Measurements from ENCODE around the gene CHD2.

CHD2 gene

DNA sequence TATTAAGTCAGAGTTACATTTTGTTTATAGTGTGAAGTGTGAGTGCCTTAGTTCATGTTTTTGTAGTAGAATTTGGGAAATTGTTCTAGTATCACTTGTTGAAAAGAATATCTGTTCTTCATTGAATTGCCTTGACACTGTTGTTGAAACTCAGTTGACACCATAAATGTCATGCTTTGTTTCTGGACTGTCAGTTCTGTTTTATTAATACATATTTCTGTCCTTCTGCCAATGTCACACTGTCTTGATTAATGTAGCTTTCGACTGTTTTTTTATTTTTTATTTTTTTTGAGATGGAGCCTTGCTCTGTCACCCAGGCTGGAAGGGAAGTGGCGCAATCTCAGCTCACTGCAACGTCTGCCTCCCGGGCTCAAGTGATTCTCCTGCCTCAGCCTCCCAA lies 59.1 kb downstream of the CHD2 start:
- no peak overlapping the region for H3K23ac ChIP-seq (ENCODE audit: low read length in 2 of 2)
- no peak overlapping the region for H3K4me2 ChIP-seq (ENCODE audit: low read length, poor library complexity, severe bottlenecking)
- no peak overlapping the region for H3K27ac ChIP-seq (ENCODE audit: low read length, poor library complexity, severe bottlenecking)
- WGBS, result 94% methylated on average over 4 of the region's 4 CpGs
- no peak overlapping the region for H3K4me3 ChIP-seq (ENCODE audit: insufficient read depth in 1 of 2, low read depth in 1 of 2, low read length in 2 of 2)
- DNase-seq, result no peak
- H2AFZ ChIP-seq (ENCODE audit: low read depth, low read length), result no peak overlapping the region
- H2BK5ac ChIP-seq (ENCODE audit: low read depth, low read length, poor library complexity, severe bottlenecking), result no peak overlapping the region
- no peak overlapping the region for H2BK15ac ChIP-seq (ENCODE audit: low read depth, poor library complexity, severe bottlenecking)
- H3K9me3 ChIP-seq (ENCODE audit: control insufficient read depth, low read length), result peaks cover 4% of the 10 kb centered on the region
- peaks cover 5% of the 10 kb centered on the region for H3K4me1 ChIP-seq (ENCODE audit: control insufficient read depth, insufficient read depth, low read depth, low read length)
- no peaks in the 10 kb centered on the region for H3K27me3 ChIP-seq (ENCODE audit: control insufficient read depth in 1 of 2, insufficient read depth in 1 of 2, low read length in 2 of 2)
- H4K8ac ChIP-seq (ENCODE audit: low read length), result no peak overlapping the region
- H3K14ac ChIP-seq (ENCODE audit: low read length in 2 of 2), result no peak overlapping the region
- H3K9ac ChIP-seq (ENCODE audit: low read length), result no peak overlapping the region
- peaks cover 2% of the 10 kb centered on the region for H3K79me1 ChIP-seq (replicated peaks; ENCODE audit: low read length, poor library complexity, severe bottlenecking)
- no peak overlapping the region for H2BK12ac ChIP-seq (ENCODE audit: low read length in 2 of 2)
- no peak overlapping the region for H4K91ac ChIP-seq (ENCODE audit: low read length)
- H3K36me3 ChIP-seq (ENCODE audit: control insufficient read depth in 1 of 2, insufficient read depth in 2 of 2, low read depth in 1 of 2, low read length in 2 of 2), result peaks cover 13 to 99% of the 10 kb centered on the region in 2 experiments
- no peak overlapping the region for H2AK5ac ChIP-seq (ENCODE audit: low read length, severe bottlenecking)
- H3K18ac ChIP-seq (ENCODE audit: low read depth in 1 of 2, low read length in 2 of 2), result no peak overlapping the region
- H3K4ac ChIP-seq (ENCODE audit: low read depth in 1 of 2, low read length in 2 of 2), result no peak overlapping the region
- no peak overlapping the region for H2BK120ac ChIP-seq (ENCODE audit: low read depth, low read length)

DNA sequence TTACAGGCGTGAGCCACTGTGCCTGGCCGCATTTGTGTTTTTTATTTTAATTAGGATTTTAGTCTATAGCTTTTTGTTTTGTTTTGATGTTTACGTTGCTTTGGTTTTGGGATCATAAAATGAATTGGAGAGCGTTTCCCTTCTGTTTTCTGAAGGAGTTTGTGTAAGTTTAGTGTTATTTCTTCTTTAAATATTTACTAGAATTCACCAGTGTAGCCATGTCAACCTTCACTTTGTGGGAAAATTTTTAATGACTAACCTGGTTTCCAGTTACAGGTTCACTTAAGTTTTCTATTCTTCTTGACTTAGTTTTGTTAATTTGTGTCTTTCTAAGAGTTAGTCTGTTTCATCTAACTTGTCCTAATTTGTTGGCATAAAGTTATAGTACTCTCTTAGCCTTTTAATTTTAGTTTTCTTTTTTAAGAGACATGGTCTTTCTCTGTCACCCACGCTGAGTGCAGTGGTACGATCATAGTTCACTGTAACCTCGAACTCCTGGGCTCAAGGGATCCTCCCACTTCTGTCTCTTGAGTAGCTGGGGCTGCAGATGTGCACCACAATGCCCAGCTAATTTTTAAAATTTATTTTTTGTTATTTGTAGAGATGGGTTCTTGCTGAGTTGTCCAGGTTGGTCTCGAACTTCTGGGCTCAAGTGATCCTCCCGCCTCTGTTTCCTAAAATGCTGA lies 61.0 kb downstream of the CHD2 start:
- Histone ChIP-seq H3K23ac (ENCODE audit: low read length in 2 of 2) (no peak overlapping the region), H3K9me3 (ENCODE audit: control insufficient read depth, low read length) (peaks cover 4% of the 10 kb centered on the region), H2BK12ac (ENCODE audit: low read length in 2 of 2) (no peak overlapping the region), H3K9ac (ENCODE audit: low read length) (no peak overlapping the region), H3K27me3 (ENCODE audit: control insufficient read depth in 1 of 2, insufficient read depth in 1 of 2, low read length in 2 of 2) (no peaks in the 10 kb centered on the region), H3K4me2 (ENCODE audit: low read length, poor library complexity, severe bottlenecking) (peak overlapping the region; percentile 56), H2AFZ (ENCODE audit: low read depth, low read length) (no peak overlapping the region), H2BK120ac (ENCODE audit: low read depth, low read length) (no peak overlapping the region), H3K79me1 (replicated peaks; ENCODE audit: low read length, poor library complexity, severe bottlenecking) (no peaks in the 10 kb centered on the region), H2AK5ac (ENCODE audit: low read length, severe bottlenecking) (no peak overlapping the region), H3K4me3 (ENCODE audit: insufficient read depth in 1 of 2, low read depth in 1 of 2, low read length in 2 of 2) (no peak overlapping the region), H3K18ac (ENCODE audit: low read depth in 1 of 2, low read length in 2 of 2) (no peak overlapping the region), H3K4ac (ENCODE audit: low read depth in 1 of 2, low read length in 2 of 2) (no peak overlapping the region), H4K91ac (ENCODE audit: low read length) (no peak overlapping the region), H3K14ac (ENCODE audit: low read length in 2 of 2) (no peak overlapping the region), H3K27ac (ENCODE audit: low read length, poor library complexity, severe bottlenecking) (peak overlapping the region; percentile 47), H2BK5ac (ENCODE audit: low read depth, low read length, poor library complexity, severe bottlenecking) (no peak overlapping the region), H3K4me1 (ENCODE audit: control insufficient read depth, insufficient read depth, low read depth, low read length) (peaks cover 5% of the 10 kb centered on the region), H3K36me3 (ENCODE audit: control insufficient read depth in 1 of 2, insufficient read depth in 2 of 2, low read depth in 1 of 2, low read length in 2 of 2) (peaks cover 14 to 95% of the 10 kb centered on the region in 2 experiments), H2BK15ac (ENCODE audit: low read depth, poor library complexity, severe bottlenecking) (no peak overlapping the region), H4K8ac (ENCODE audit: low read length) (no peak overlapping the region)
- whole genome bisulfite sequencing, result 99% methylated on average over 7 of the region's 9 CpGs
- peak; percentile 52 for DNase-seq

GRCh38 chr15:92962914-92963313 lies 62.8 kb downstream of the CHD2 start:
- Histone ChIP-seq H2BK12ac (ENCODE audit: low read length in 2 of 2) (no peak overlapping the region), H3K36me3 (ENCODE audit: control insufficient read depth in 1 of 2, insufficient read depth in 2 of 2, low read depth in 1 of 2, low read length in 2 of 2) (peaks cover 19 to 94% of the 10 kb centered on the region in 2 experiments), H3K27ac (ENCODE audit: low read length, poor library complexity, severe bottlenecking) (no peak overlapping the region), H2BK15ac (ENCODE audit: low read depth, poor library complexity, severe bottlenecking) (no peak overlapping the region), H3K18ac (ENCODE audit: low read depth in 1 of 2, low read length in 2 of 2) (no peak overlapping the region), H2AK5ac (ENCODE audit: low read length, severe bottlenecking) (no peak overlapping the region), H2BK120ac (ENCODE audit: low read depth, low read length) (no peak overlapping the region), H2BK5ac (ENCODE audit: low read depth, low read length, poor library complexity, severe bottlenecking) (no peak overlapping the region), H3K9ac (ENCODE audit: low read length) (no peak overlapping the region), H3K14ac (ENCODE audit: low read length in 2 of 2) (no peak overlapping the region), H3K4me3 (ENCODE audit: insufficient read depth in 1 of 2, low read depth in 1 of 2, low read length in 2 of 2) (no peak overlapping the region), H3K9me3 (ENCODE audit: control insufficient read depth, low read length) (peaks cover 4% of the 10 kb centered on the region), H3K4me1 (ENCODE audit: control insufficient read depth, insufficient read depth, low read depth, low read length) (peaks cover 5% of the 10 kb centered on the region), H4K91ac (ENCODE audit: low read length) (no peak overlapping the region), H3K23ac (ENCODE audit: low read length in 2 of 2) (no peak overlapping the region), H4K8ac (ENCODE audit: low read length) (no peak overlapping the region), H3K79me1 (replicated peaks; ENCODE audit: low read length, poor library complexity, severe bottlenecking) (no peaks in the 10 kb centered on the region), H2AFZ (ENCODE audit: low read depth, low read length) (no peak overlapping the region), H3K27me3 (ENCODE audit: control insufficient read depth in 1 of 2, insufficient read depth in 1 of 2, low read length in 2 of 2) (no peaks in the 10 kb centered on the region), H3K4me2 (ENCODE audit: low read length, poor library complexity, severe bottlenecking) (no peak overlapping the region), H3K4ac (ENCODE audit: low read depth in 1 of 2, low read length in 2 of 2) (no peak overlapping the region)
- no peak for DNase-seq
- 100% methylated on average over 1 of the region's 1 CpG for WGBS

DNA sequence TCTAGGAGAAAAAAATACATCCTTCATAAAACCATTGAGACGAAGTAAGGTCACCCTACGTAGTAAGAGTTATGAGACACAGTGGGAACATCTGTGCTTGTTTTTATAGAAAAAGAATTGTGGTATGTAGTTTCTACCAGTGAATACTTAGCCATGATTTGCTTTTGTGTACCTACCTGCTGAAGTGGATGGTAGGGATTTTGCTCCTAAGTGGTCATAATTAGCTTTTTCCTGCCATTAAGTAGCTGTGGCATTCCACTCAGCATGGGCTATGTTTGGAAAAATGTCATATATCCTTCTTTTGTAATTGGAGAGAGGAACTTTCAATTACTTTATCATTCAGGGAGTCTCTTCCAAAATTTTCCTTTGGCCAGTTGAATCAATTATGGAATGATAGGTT lies 63.7 kb downstream of the CHD2 start:
- no peak overlapping the region for H3K4ac ChIP-seq (ENCODE audit: low read depth in 1 of 2, low read length in 2 of 2)
- H3K4me3 ChIP-seq (ENCODE audit: insufficient read depth in 1 of 2, low read depth in 1 of 2, low read length in 2 of 2), result no peak overlapping the region
- H2BK15ac ChIP-seq (ENCODE audit: low read depth, poor library complexity, severe bottlenecking), result no peak overlapping the region
- H2BK12ac ChIP-seq (ENCODE audit: low read length in 2 of 2), result no peak overlapping the region
- peaks cover 4% of the 10 kb centered on the region for H3K9me3 ChIP-seq (ENCODE audit: control insufficient read depth, low read length)
- H3K36me3 ChIP-seq (ENCODE audit: control insufficient read depth in 1 of 2, insufficient read depth in 2 of 2, low read depth in 1 of 2, low read length in 2 of 2), result peaks cover 21 to 94% of the 10 kb centered on the region in 2 experiments
- H3K23ac ChIP-seq (ENCODE audit: low read length in 2 of 2), result no peak overlapping the region
- no peak overlapping the region for H2BK120ac ChIP-seq (ENCODE audit: low read depth, low read length)
- H3K79me1 ChIP-seq (replicated peaks; ENCODE audit: low read length, poor library complexity, severe bottlenecking), result no peaks in the 10 kb centered on the region
- H2AFZ ChIP-seq (ENCODE audit: low read depth, low read length), result no peak overlapping the region
- no peaks in the 10 kb centered on the region for H3K27me3 ChIP-seq (ENCODE audit: control insufficient read depth in 1 of 2, insufficient read depth in 1 of 2, low read length in 2 of 2)
- H2BK5ac ChIP-seq (ENCODE audit: low read depth, low read length, poor library complexity, severe bottlenecking), result no peak overlapping the region
- no peak overlapping the region for H4K91ac ChIP-seq (ENCODE audit: low read length)
- no peak overlapping the region for H3K4me2 ChIP-seq (ENCODE audit: low read length, poor library complexity, severe bottlenecking)
- no peak for DNase-seq
- no peak overlapping the region for H3K14ac ChIP-seq (ENCODE audit: low read length in 2 of 2)
- peaks cover 5% of the 10 kb centered on the region for H3K4me1 ChIP-seq (ENCODE audit: control insufficient read depth, insufficient read depth, low read depth, low read length)
- H4K8ac ChIP-seq (ENCODE audit: low read length), result no peak overlapping the region
- 94% methylated on average over 2 of the region's 2 CpGs for WGBS
- no peak overlapping the region for H2AK5ac ChIP-seq (ENCODE audit: low read length, severe bottlenecking)
- no peak overlapping the region for H3K18ac ChIP-seq (ENCODE audit: low read depth in 1 of 2, low read length in 2 of 2)
- H3K27ac ChIP-seq (ENCODE audit: low read length, poor library complexity, severe bottlenecking), result no peak overlapping the region
- no peak overlapping the region for H3K9ac ChIP-seq (ENCODE audit: low read length)

Measured in mesenchymal stem cell (in vitro differentiated cells and primary cell).